CD14-positive monocyte (primary cell): ENCODE data around the gene WIPI1. TPM values are rescaled to one million over a fixed set of nuclear protein-coding genes. Genes with fewer than 3 reads are reported as not detected.

Experiments used
- DNase-seq, 3 donors: peaks; one replicate each; pipeline ENCODE4 v3.0.0-alpha.2; 2011 to 2022
- H2AFZ ChIP-seq: 2 replicates; pipeline ENCODE4 v1.6.0; 2012; ENCODE audit warnings: mild to moderate bottlenecking, low read depth, low read length, inconsistent platforms; ENCODE audit not compliant: insufficient read depth, poor library complexity, severe bottlenecking
- H3K27ac ChIP-seq, 2 donors: 1 replicate in 1 of 2; 2 replicates in 1 of 2; pipeline ENCODE4 v1.5.1; 2012 to 2013; ENCODE audit warnings: low read length in 2 of 2, control low read depth in 1 of 2, inconsistent platforms in 1 of 2, low read depth in 1 of 2, mild to moderate bottlenecking in 1 of 2
- H3K27me3 ChIP-seq, 2 donors: one replicate each; pipeline versions ENCODE4 v1.6.0 to v1.6.1; 2011 to 2013; ENCODE audit warnings: low read length in 2 of 2; ENCODE audit not compliant: control insufficient read depth in 2 of 2, insufficient read depth in 2 of 2
- H3K36me3 ChIP-seq, 2 donors: replicated peaks in 1 of 2; 1 replicate in 1 of 2; 2 replicates in 1 of 2; pipeline versions ENCODE4 v1.5.1 to v1.6.1; 2012 to 2013; ENCODE audit warnings: low read length in 2 of 2, control low read depth in 1 of 2, inconsistent platforms in 1 of 2, mild to moderate bottlenecking in 1 of 2; ENCODE audit not compliant: insufficient read depth in 2 of 2, control insufficient read depth in 1 of 2
- H3K4me1 ChIP-seq, 2 donors: 1 replicate in 1 of 2; 2 replicates in 1 of 2; pipeline versions ENCODE4 v1.5.1 to v1.6.1; 2012 to 2013; ENCODE audit warnings: low read length in 2 of 2, control low read depth in 1 of 2, inconsistent platforms in 1 of 2, mild to moderate bottlenecking in 1 of 2, moderate library complexity in 1 of 2; ENCODE audit not compliant: insufficient read depth in 2 of 2, control insufficient read depth in 1 of 2
- H3K4me2 ChIP-seq: replicated peaks from 2 replicates; pipeline ENCODE3; 2012; ENCODE audit warnings: low read length, moderate library complexity, mild to moderate bottlenecking; ENCODE audit not compliant: poor library complexity, severe bottlenecking; ENCODE audit errors: extremely low read depth
- H3K4me3 ChIP-seq, 3 experiments: fragments of 200-600 bp in 1 of 3; sonication (generic) in 1 of 3; replicated peaks in 1 of 3; 1 replicate in 2 of 3; 2 replicates in 1 of 3; pipeline ENCODE4 v1.5.1; 2011 to 2013; ENCODE audit warnings: low read length in 3 of 3, mild to moderate bottlenecking in 3 of 3, control low read depth in 2 of 3, low read depth in 2 of 3, inconsistent platforms in 1 of 3, moderate library complexity in 1 of 3
- H3K79me2 ChIP-seq: 2 replicates; pipeline ENCODE4 v1.6.0; 2012; ENCODE audit warnings: mild to moderate bottlenecking, control low read depth, inconsistent platforms, low read length, moderate library complexity; ENCODE audit not compliant: insufficient read depth
- H3K9ac ChIP-seq: 2 replicates; pipeline ENCODE4 v1.6.0; 2017; ENCODE audit warnings: low read length, mild to moderate bottlenecking; ENCODE audit not compliant: insufficient read depth, poor library complexity, severe bottlenecking
- H3K9me3 ChIP-seq, 2 donors: replicated peaks in 1 of 2; 1 replicate in 1 of 2; 2 replicates in 1 of 2; pipeline versions ENCODE4 v1.5.1 to v1.6.1; 2012 to 2013; ENCODE audit warnings: low read length in 2 of 2, control low read depth in 1 of 2; ENCODE audit not compliant: control insufficient read depth in 1 of 2, insufficient read depth in 1 of 2
- H4K20me1 ChIP-seq: 2 replicates; pipeline ENCODE4 v1.6.0; 2012; ENCODE audit warnings: mild to moderate bottlenecking, low read length, control low read depth, moderate library complexity; ENCODE audit not compliant: insufficient read depth
- H3K27ac Mint-ChIP-seq, 7 donors: one replicate each; pipeline ENCODE4 v1.8.0; 2020; ENCODE audit warnings: mild to moderate bottlenecking in 7 of 7, mixed read lengths in 7 of 7, moderate library complexity in 6 of 7, inconsistent platforms in 2 of 7
- H3K27me3 Mint-ChIP-seq, 3 donors: one replicate each; pipeline ENCODE4 v1.8.0; 2021 to 2022; ENCODE audit warnings: low read depth in 3 of 3, mild to moderate bottlenecking in 3 of 3, mixed read lengths in 3 of 3, moderate library complexity in 3 of 3, inconsistent platforms in 1 of 3
- H3K36me3 Mint-ChIP-seq, 2 donors: one replicate each; pipeline ENCODE4 v1.8.0; 2020; ENCODE audit warnings: mixed read lengths in 2 of 2, inconsistent platforms in 1 of 2, mild to moderate bottlenecking in 1 of 2
- H3K4me1 Mint-ChIP-seq: one replicate; pipeline ENCODE4 v1.8.0; 2020; ENCODE audit warnings: mild to moderate bottlenecking, mixed read lengths
- H3K4me3 Mint-ChIP-seq, 2 donors: one replicate each; pipeline ENCODE4 v1.8.0; 2020; ENCODE audit warnings: mild to moderate bottlenecking in 2 of 2, mixed read lengths in 2 of 2, moderate library complexity in 1 of 2
- H3K9me3 Mint-ChIP-seq, 7 donors: one replicate each; pipeline ENCODE4 v1.8.0; 2020 to 2022; ENCODE audit warnings: mixed read lengths in 7 of 7, mild to moderate bottlenecking in 6 of 7, moderate library complexity in 6 of 7, inconsistent platforms in 2 of 7
- CTCF ChIP-seq: fragments of 200-600 bp; IDR thresholded peaks from one replicate; pipeline ENCODE4 v1.8.0; 2022; ENCODE audit warnings: antibody characterized with exemption, mild to moderate bottlenecking
- WGBS: methylation state at CpG from one replicate; pipeline ENCODE4 v1.1.5; 2013; ENCODE audit warnings: missing lambda C conversion rate; ENCODE audit not compliant: insufficient coverage; 5-methylcytosine and 5-hydroxymethylcytosine counted together
- intact Hi-C, 2 donors: fragments of 100-400 bp; cut with micrococcal nuclease; formaldehyde crosslinking; loops; one replicate each; pipeline versions ENCODE4 v1.15.0 to v1.15.1; 2023
- polyA plus RNA-seq, 3 donors: library from polyadenylated mRNA; depleted of rRNA in 1 of 3; unstranded in 2 of 3; stranded (reverse) in 1 of 3; fragments of 300-500 nt in 2 of 3; fragments of >200 nt in 1 of 3; fragmentation: Illumina TruSeq in 2 of 3; gene quantifications; 1 replicate in 2 of 3; 2 replicates in 1 of 3; pipeline ENCODE4 v1.2.3, GENCODE V29; 2012 to 2021

The WIPI1 gene
- polyA plus RNA-seq, 3 donors = 19.9 to 31.9 (median 22.1) TPM

- Mint-ChIP-seq H3K9me3 (peaks cover 0 to 7% (median 6%) of the 10 kb centered on the region in 7 donors), H3K4me3 (no peak overlapping the region), H3K27me3 (peaks cover 0 to 3% (median 0%) of the 10 kb centered on the region in 3 donors), H3K27ac (no peak overlapping the region), H3K36me3 (peaks cover 66 to 77% of the 10 kb centered on the region in 2 donors), H3K4me1 (peaks cover 13% of the 10 kb centered on the region)
- H2AFZ ChIP-seq = no peak overlapping the region
- peaks cover 6 to 8% of the 10 kb centered on the region in 2 donors for H3K4me1 ChIP-seq
- H3K4me3 ChIP-seq = no peak overlapping the region
- no peak overlapping the region for H3K4me2 ChIP-seq
- DNase-seq = no peak
- peaks cover 6% of the 10 kb centered on the region for H3K79me2 ChIP-seq
- no peaks in the 10 kb centered on the region for H3K9me3 ChIP-seq
- no peak for TF ChIP-seq CTCF
- no peak overlapping the region for H3K27ac ChIP-seq
- no peaks in the 10 kb centered on the region for H3K27me3 ChIP-seq
- peaks cover 44 to 67% of the 10 kb centered on the region in 2 donors for H3K36me3 ChIP-seq
- intact Hi-C loops = no loop called here
- peaks cover 5% of the 10 kb centered on the region for H4K20me1 ChIP-seq
- H3K9ac ChIP-seq = no peak overlapping the region
- 98% methylated on average over 8 of the region's 8 CpGs for WGBS
These were observed 6.9 kb downstream of the WIPI1 start for GRCh38 chr17:68450391-68450790.

- H3K4me3 ChIP-seq = no peak overlapping the region
- H3K4me1 ChIP-seq = no peaks in the 10 kb centered on the region
- H3K4me1 Mint-ChIP-seq = peaks cover 4% of the 10 kb centered on the region
- peaks cover 3% of the 10 kb centered on the region for H3K79me2 ChIP-seq
- H3K27ac ChIP-seq = no peak overlapping the region
- H3K27me3 ChIP-seq = no peaks in the 10 kb centered on the region
- H3K4me3 Mint-ChIP-seq = no peak overlapping the region
- H3K9ac ChIP-seq = no peak overlapping the region
- no peak overlapping the region for H2AFZ ChIP-seq
- intact Hi-C loops = no loop called here
- H3K36me3 Mint-ChIP-seq = peaks cover 74 to 78% of the 10 kb centered on the region in 2 donors
- H4K20me1 ChIP-seq = peaks cover 5% of the 10 kb centered on the region
- H3K4me2 ChIP-seq = no peak overlapping the region
- no peak overlapping the region for H3K27ac Mint-ChIP-seq
- no peak for DNase-seq
- 92% methylated on average over 8 of the region's 13 CpGs for WGBS
- TF ChIP-seq CTCF = no peak
- H3K9me3 ChIP-seq = no peaks in the 10 kb centered on the region
- peaks cover 0 to 3% (median 1%) of the 10 kb centered on the region in 3 donors for H3K27me3 Mint-ChIP-seq
- peaks cover 0 to 7% (median 6%) of the 10 kb centered on the region in 7 donors for H3K9me3 Mint-ChIP-seq
- H3K36me3 ChIP-seq = peaks cover 44 to 75% of the 10 kb centered on the region in 2 donors
These were observed 8.1 kb downstream of the WIPI1 start for GRCh38 chr17:68449021-68449739.
